ENCODE measurements around the gene KIAA0040. TPM values are rescaled to one million over a fixed set of nuclear protein-coding genes. Genes with fewer than 3 reads are reported as not detected.
"Not testable (repeated sequence)": the region's sequence is repeated elsewhere in the genome, so short reads cannot be mapped to it uniquely, and the experiment has no call there.

Gene KIAA0040
- total RNA-seq, 1 experiment from 2014 or later = 15.0 TPM

GRCh38 chr1:175114996-175115395 is 77.6 kb downstream of the KIAA0040 start (continued):
- no peak for TF ChIP-seq AFF4 (CRISPR knock-in tag; IDR thresholded peaks at IDR 0.05; ENCODE audit: borderline replicate concordance)
- TF ChIP-seq USF2 (CRISPR knock-in tag; IDR thresholded peaks at IDR 0.05) = no peak
- no peak for TF ChIP-seq ZNF532 (CRISPR knock-in tag; IDR thresholded peaks at IDR 0.05; ENCODE audit: borderline replicate concordance)
- no peak for TF ChIP-seq E2F4 (CRISPR knock-in tag; IDR thresholded peaks at IDR 0.05; ENCODE audit: borderline replicate concordance, low read depth)
- no peak for TF ChIP-seq ZNF263 (CRISPR knock-in tag; IDR thresholded peaks at IDR 0.05; ENCODE audit: low read depth)

GRCh38 chr1:175108331-175108820 is 84.2 kb downstream of the KIAA0040 start:
- H3K4me3 Mint-ChIP-seq; POLR2A ChIA-PET; H3K36me3 Mint-ChIP-seq; H3K27me3 Mint-ChIP-seq (ENCODE audit: low read depth); H3K4me1 Mint-ChIP-seq; CTCF ChIA-PET; ATAC-seq; DNase-seq (ENCODE audit: low spot score); H3K27ac Mint-ChIP-seq: not testable (repeated sequence)
- peaks cover 25% of the 10 kb centered on the region for H3K9me3 Mint-ChIP-seq

Other genes starting within 250 kb of the KIAA0040 start
- 167 to 211 TPM (median 185 TPM) in 3 replicates for gene CACYBP, start 192.8 kb downstream of the KIAA0040 start, total RNA-seq (2021)
- gene MRPS14, start 169.4 kb downstream of the KIAA0040 start, total RNA-seq (2021) = 30.4 to 33.1 TPM (median 32.1 TPM) in 3 replicates
- 0.23 to 0.44 TPM (median 0.27 TPM) in 3 replicates for gene TNN, start 124.9 kb downstream of the KIAA0040 start, total RNA-seq (2021)

Measured in WTC11 (cell line).